Adipose tissue (tissue), 3 donors: ENCODE results near the gene CMTM4. TPM values are rescaled to one million over a fixed set of nuclear protein-coding genes. Genes with fewer than 3 reads are reported as not detected.
"Not testable (repeated sequence)": the region's sequence is repeated elsewhere in the genome, so short reads cannot be mapped to it uniquely, and the experiment has no call there.

Source experiments
- H3K27ac ChIP-seq: one replicate; pipeline ENCODE4 v1.5.1; 2013; ENCODE audit warnings: low read depth, low read length
- WGBS, 3 donors: extraction: QIAGEN DNeasy Blood & Tissue Kit; methylation state at CpG; one replicate each; pipeline ENCODE4 v1.1.7; 2013; 5-methylcytosine and 5-hydroxymethylcytosine counted together
- polyA plus RNA-seq, 3 donors: library from polyadenylated mRNA; stranded (reverse); fragments of 200-250 nt; gene quantifications; one replicate each; pipeline ENCODE4 v1.2.3, GENCODE V29; 2013
- donor health status: healthy with polysubstance abuse.
- donor health status: Bipolar disorder and iron deficiency.
- donor health status: healthy.

Gene CMTM4
- polyA plus RNA-seq, 3 donors = 4.6 to 16.2 (median 9.4) TPM

GRCh38 chr16:66629856-66630255, 66.7 kb downstream of the CMTM4 start:
- no peak overlapping the region for H3K27ac ChIP-seq
- 87 to 94% (median 92%) methylated on average over 5 of the region's 5 CpGs for WGBS, 3 donors

DNA sequence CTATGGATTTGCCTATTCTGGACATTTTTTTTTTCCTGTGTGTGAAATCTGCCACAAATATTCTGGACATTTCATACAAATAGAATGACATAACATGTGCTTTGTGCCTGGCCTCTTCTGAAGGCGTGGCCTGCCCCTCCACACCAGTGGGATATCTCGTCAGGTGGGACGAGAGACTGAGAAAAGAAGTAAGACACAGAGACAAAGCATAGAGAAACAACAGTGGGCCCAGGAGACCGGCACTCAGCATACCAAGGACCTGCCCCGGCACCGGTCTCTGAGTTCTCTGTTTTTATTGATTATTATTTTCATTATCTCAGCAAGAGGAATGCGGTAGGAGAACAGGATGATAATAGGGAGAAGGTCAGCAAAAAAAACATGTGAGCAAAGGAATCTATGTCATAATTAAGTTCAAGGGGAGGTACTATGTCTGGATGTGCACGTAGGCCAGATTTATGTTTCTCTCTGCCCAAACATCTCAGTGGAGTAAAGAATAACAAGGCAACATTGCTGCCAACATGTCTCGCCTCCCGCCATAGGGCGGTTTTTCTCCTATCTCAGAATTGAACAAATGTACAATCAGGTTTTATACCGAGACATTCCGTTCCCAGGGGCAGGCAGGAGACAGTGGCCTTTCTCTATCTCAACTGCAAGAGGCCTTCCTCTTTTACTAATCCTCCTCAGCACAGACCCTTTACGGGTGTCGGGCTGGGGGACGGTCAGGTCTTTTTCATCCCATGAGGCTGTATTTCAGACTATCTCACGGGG, 68.7 kb downstream of the CMTM4 start:
- 40 to 89% (median 85%) methylated on average over 17 of the region's 17 CpGs for WGBS, 3 donors
- not testable (repeated sequence) for H3K27ac ChIP-seq

- no peak overlapping the region for H3K27ac ChIP-seq
- 71 to 84% (median 84%) methylated on average over 3 of the region's 3 CpGs for WGBS, 3 donors
These were observed 72.8 kb downstream of the CMTM4 start for GRCh38 chr16:66623755-66624154.

DNA sequence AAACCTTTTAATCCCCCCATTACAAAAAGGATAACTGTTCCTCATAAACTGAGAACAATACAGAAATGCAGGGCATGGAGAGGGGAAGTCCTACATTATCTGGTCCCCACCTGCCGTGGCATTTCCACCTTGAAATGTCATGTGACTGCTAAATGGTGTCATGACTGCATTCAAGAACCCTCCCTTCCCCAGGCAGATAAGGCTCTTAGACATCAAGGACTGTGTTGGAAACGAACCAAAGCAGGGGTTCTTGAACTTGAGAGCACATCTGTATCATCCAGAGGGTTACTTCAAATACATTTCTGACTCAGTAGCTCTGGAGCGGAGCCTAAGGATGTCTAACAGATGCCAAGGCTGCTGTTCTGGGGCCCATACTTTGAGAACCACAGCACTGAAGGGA, 73.7 kb downstream of the CMTM4 start:
- 57 to 82% (median 75%) methylated on average over 3 of the region's 3 CpGs for WGBS, 3 donors
- H3K27ac ChIP-seq = no peak overlapping the region

DNA sequence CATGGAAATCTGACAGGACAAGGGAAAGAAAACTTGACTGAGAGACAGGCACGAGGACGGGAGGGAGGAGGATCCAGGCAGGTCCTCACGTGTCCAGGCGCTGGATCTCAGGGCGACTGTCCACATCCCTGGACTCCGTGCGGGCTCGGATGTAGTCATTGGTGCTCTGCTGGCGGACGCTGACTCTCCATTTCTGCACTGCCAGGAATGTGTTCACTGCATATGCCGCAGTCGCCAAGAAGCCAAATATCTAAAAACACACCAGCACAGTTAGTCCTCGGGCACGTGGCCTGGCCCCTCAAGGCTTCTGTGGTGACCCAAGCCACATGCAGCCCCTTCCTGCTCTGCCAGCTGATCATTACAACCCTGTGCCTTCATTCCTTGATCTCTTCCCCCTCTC, 74.6 kb downstream of the CMTM4 start:
- WGBS, 3 donors = 94 to 96% (median 96%) methylated on average over 14 of the region's 14 CpGs
- no peak overlapping the region for H3K27ac ChIP-seq

DNA sequence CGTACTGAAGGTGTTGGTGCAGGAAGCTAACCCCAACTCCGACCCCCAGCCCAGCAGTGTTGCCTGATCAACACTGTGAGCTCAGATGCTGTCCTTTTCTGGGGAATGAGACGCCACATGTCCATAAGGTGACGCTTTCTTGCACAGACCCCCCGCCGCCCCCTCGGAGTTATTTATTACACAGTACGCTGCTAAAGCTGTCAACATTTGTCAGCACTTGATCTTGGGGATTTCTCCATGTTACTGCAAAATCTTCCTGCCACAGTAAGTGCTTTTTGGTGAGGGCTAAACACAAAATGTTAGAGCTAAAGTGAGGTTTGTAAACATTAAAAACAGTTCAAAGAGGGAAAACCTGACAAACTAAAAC, 76.1 kb downstream of the CMTM4 start:
- WGBS, 3 donors = 90 to 92% (median 90%) methylated on average over 8 of the region's 8 CpGs
- H3K27ac ChIP-seq = no peak overlapping the region

DNA sequence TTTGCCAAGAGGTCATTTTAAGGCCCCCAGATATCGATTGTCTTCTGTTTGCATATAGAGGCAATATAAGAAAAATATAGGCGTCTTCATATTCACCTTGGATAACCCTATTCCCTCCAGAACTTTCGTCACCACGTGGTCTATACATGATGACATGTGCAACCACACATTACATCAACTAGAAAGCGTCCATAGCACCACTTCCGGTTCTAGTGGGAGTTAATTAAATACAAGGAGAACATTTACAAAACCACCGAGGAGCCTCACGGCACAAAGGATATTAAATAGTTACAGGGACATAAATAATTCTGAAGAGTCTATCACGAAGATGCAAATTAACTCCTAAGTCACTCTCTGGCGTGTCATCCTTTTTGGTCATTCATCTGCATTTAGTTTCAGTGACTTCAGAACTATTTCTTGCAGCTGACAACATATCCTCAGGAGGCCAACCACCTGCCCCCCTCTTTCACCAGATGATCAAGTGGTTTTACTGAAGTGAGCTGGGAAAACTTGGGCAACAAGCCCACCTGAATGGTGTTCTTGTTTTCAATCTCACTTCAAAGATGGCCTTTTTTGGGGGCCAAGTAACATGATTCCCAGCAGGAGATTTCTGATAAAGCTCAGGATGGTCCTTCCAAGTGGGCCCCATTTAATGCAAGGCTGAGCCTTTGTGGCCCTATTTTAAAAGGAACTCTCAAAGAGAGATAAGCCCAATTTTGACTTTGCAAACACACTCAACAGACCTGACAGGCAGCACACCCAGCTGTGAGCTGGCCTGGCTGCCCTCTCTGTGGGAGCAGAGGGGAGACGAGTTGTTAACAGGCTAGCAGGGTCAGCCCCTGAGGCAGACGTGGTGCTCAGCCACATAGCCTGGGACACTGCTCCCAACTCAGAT, 76.8 kb downstream of the CMTM4 start:
- 62 to 80% (median 64%) methylated on average over 12 of the region's 12 CpGs for WGBS, 3 donors
- no peak overlapping the region for H3K27ac ChIP-seq

- 67 to 79% (median 71%) methylated on average over 10 of the region's 10 CpGs for WGBS, 3 donors
- no peak overlapping the region for H3K27ac ChIP-seq
These were observed 77.8 kb downstream of the CMTM4 start for GRCh38 chr16:66618588-66619375.

- 43 to 81% (median 74%) methylated on average over 7 of the region's 7 CpGs for WGBS, 3 donors
- no peak overlapping the region for H3K27ac ChIP-seq
These were observed 78.8 kb downstream of the CMTM4 start for GRCh38 chr16:66617728-66618127.

DNA sequence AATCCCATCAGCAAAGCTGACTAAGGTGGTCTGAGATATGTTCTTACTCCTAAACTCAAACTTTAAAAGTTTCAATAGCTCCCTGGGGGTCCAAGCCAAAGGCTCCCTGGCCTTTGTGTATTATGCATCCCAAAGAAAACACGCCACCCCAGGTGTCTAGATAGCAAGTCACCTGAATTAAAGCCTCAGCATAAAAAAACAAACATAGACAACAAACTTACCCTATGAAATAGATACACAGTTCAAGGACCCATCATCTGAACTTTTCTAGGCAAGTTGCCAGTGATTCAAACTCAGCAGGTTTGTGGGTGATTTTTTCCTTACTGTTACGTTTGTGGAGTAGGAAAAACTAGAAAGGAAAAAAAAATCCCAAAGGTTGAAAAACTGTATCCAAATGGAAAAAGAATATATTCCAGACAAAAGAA, 79.5 kb downstream of the CMTM4 start:
- 50 to 82% (median 80%) methylated on average over 2 of the region's 2 CpGs for WGBS, 3 donors
- H3K27ac ChIP-seq = no peak overlapping the region

DNA sequence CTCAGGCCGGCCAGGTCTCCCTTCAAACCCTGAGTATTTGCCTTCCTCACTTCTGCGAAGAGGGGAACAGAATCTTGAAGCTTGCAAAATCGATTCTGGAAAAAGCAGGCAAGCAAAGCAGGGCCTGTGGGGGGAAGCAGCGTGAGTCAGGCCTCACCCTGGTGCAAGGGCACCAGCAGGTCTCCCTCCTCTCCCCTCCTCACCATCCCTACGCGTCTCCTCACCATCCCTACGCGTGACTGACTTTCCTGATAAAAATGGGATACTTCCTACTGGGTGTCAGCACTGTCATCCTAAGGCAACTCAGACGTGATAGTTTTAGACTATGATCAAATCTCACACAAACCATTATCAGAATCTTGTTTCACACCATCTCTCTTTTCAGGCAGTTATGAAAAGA, 80.0 kb downstream of the CMTM4 start:
- WGBS, 3 donors = 76 to 82% (median 78%) methylated on average over 9 of the region's 9 CpGs
- H3K27ac ChIP-seq = no peak overlapping the region

DNA sequence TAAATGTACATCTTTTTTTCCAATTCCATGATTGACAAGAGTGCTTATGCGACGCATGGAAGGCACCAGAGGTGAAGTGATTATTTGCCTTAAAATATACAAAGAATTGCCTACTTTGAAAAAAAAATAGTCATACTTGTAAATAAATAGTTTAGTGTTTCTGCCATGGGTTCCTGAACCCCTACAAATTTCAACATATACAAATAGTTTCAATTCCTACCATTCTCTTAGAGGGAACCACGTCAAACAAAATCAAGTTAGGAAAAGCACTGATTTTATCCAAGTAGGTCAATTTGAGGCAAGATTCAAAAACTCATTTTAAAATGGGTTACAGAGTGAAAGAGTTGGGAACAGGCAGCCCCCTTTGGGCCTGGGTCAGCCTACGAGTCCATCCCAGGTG, 80.4 kb downstream of the CMTM4 start:
- no peak overlapping the region for H3K27ac ChIP-seq
- 90 to 97% (median 91%) methylated on average over 4 of the region's 4 CpGs for WGBS, 3 donors

DNA sequence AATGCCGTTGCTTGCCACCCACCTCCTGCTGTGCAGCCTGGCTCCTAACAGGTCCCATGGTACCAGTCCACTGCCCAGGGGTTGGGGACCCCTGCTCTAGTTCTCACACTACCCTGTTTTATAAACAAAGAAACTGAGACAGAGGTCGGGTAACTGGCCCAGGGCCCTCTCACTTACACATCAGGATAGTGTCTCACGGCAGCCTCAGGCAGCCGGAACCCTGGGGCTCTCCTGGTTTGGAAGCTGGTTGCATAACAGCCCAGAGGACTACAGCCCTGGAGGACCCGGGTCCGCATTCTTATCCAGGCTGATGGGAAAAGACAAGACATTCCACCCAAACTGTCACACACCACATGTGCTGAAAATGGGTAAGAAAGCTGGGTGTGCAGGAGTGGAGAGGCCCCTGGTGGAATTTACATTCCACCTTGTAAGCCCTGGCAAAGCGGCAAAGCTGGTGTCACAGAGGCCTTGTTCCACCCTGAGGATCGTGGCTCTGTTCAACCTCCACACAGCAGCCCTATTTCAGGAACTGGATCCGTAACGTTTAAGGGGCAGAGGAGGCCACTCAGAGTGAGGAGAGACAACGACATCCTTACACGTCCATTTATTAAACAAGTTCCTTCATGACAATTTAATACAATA, 82.3 kb downstream of the CMTM4 start:
- no peak overlapping the region for H3K27ac ChIP-seq

DNA sequence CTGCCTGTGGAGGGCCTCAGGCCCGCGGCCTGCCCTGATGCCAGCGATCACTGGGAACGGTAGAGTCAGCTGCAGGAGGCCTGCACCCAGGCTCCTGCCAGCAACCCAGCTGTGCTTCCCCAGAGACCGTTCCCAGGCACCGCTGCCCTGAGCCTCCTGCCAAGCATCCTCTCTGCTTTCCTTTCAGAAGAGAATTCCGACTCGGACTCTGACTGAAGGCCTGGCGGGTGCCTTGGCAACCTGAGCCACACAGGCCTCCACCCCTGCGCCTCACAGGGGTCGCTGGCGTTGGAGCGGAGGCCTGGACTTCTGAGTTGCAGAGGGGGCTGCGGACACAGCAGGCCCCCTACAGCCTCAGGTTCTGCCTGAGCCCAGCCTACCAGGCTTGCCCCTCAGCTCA, 84.1 kb downstream of the CMTM4 start:
- no peak overlapping the region for H3K27ac ChIP-seq
- WGBS, 3 donors = 44 to 89% (median 81%) methylated on average over 14 of the region's 14 CpGs

More for the DNA sequence above, 82.3 kb downstream of the CMTM4 start:
- 82 to 89% (median 85%) methylated on average over 12 of the region's 12 CpGs for WGBS, 3 donors

DNA sequence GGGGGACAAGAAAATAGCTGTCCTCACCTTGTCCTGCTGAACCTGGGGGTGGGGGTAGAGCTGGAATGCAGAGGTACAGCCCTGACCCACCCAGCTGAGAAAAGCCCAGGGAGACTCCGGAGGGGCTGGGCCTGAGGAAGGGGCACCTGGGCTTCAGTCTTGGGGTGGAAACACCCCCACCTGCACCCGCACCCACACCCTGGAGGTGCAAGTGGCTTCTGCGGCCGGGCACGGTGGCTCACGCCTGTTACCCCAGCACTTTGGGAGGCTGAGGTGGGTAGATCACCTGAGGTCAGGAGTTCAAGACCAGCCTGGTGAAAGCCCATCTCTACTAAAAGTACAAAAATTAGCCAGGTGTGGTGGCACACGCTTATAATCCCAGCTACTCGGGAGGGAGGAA, 84.6 kb downstream of the CMTM4 start:
- 86 to 96% (median 91%) methylated on average over 8 of the region's 8 CpGs for WGBS, 3 donors
- not testable (repeated sequence) for H3K27ac ChIP-seq

GRCh38 chr16:66610111-66610820, 86.3 kb downstream of the CMTM4 start:
- 84 to 90% (median 89%) methylated on average over 13 to 14 of the region's 14 CpGs for WGBS, 3 donors
- H3K27ac ChIP-seq = no peak overlapping the region

DNA sequence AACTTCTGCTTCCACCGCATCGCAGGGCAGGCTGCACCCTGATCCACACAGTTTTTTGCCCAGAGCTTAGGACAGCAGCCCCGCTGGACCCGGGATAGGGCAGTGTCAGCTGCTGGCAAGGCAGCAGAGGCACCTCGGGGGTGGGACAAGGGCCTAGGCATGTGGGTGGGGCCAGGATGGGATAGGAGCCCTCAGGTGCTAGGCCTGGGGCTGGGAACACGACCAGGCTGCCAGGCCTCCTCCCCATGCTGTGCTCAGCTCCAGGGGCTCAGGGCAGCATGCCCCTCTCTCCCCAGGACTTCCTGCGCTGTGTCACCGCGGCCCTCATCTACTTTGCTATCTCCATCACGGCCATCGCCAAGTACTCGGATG, 87.4 kb downstream of the CMTM4 start:
- no peak overlapping the region for H3K27ac ChIP-seq
- WGBS, 3 donors = 70 to 82% (median 80%) methylated on average over 12 of the region's 12 CpGs
